Cerebellar cortex (tissue), 1 donor: ENCODE results near the gene MEX3A.
"Not testable (repeated sequence)": the region's sequence is repeated elsewhere in the genome, so short reads cannot be mapped to it uniquely, and the experiment has no call there.

Experiments
- DNase-seq: peaks from one replicate; pipeline ENCODE4 v3.0.0-alpha.2; 2015; ENCODE audit warnings: low spot score

Gene MEX3A, protein sequence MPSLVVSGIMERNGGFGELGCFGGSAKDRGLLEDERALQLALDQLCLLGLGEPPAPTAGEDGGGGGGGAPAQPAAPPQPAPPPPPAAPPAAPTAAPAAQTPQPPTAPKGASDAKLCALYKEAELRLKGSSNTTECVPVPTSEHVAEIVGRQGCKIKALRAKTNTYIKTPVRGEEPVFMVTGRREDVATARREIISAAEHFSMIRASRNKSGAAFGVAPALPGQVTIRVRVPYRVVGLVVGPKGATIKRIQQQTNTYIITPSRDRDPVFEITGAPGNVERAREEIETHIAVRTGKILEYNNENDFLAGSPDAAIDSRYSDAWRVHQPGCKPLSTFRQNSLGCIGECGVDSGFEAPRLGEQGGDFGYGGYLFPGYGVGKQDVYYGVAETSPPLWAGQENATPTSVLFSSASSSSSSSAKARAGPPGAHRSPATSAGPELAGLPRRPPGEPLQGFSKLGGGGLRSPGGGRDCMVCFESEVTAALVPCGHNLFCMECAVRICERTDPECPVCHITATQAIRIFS

DNA sequence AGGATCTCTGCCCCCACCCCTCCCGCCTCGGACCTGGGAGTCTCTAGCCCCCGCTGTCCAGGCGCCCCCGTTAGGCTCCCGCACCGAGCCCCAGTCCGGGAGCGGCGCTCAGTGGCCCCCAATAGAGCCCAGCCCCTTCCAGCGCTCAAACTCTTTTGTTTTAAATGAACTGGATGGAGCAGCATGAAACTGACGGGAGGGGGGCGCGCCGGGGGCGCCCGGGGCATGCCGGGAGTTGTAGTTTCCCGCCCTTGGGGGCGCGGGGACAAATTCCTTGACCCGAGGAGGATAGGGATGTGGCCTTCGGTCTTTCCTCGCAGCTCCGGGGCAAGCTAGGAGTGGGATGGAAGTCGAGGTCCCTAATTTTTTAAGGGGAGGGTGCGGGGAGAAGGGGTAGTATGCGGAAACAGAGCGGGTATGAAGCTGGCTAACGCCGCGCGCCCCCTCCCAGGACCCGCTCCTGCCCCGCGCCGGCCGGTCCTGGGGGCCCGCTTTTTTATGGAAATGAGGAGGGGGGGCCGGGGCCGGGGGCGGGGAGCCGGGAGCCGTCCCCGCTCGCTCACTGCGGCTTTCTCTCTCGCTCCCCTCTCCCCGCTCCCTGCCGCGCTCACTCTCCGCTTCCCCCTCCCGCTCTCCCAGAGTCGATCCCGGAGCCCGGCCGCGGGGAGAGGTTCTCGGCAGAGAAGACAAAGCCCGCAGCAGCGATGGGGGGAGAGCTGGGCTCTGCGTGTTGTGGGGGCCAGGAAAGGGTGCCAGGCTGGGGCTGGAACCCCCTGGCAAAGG lies at the start of gene MEX3A:
Gene MEX3A, minus strand, starts transcription at position 157 of the 783 bp plus-strand sequence. CDS start 467 bp downstream, outside the sequence.
- peak; percentile 85 for DNase-seq

DNA sequence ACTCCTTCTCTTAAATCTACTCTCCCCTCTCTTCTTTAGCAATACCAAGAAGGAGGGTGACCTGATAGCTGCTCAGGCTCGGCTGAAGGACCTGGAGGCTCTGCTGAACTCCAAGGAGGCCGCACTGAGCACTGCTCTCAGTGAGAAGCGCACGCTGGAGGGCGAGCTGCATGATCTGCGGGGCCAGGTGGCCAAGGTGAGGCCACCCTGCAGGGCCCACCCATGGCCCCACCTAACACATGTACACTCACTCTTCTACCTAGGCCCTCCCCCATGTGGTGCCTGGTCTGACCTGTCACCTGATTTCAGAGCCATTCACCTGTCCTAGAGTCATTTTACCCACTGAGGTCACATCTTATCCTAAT lies 48.3 kb upstream of the MEX3A start:
- no peak for DNase-seq

DNA sequence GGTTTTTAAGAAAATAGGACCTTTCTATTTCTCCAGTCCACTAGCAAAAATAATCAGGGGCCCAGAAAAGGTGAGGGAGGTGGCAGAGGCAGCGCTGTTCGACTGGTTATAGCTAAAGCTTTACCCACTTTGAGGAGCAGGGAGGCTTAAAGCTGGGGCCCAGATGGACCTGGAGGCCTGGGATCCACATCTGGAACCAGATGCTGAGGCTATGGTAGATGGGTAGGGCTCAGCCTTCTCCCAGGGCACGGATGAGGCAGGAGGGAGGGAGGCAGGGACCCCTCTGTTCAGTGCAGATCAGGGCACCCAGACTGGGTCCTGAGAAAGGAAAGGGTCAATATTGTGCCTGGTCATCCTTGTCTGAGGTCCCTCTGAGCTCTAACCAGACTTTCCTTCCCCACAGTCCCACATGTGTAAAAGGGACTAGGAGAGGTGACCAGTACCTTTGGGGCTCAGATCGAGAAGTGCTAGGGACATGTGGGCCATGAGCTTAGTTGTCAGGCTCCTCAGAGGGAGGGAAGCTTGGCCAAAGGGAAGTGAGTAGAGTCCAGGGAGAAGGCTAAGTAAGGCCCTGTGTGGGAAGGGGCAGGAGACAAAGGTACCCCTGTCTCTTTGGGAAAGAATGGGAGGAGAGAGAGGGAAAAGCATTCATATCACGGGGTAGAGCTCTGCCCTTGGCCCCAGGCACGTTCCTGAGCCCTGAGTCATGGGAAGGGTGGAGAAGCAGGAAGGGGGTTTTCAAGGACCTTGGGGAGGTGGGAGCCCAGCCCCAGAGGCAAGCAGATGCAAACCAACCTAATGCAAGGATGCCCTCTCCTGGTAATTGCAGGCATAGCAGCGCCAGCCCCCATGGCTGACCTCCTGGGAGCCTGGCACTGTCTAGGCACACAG lies 47.7 kb upstream of the MEX3A start:
- peak; percentile 85 for DNase-seq

DNA sequence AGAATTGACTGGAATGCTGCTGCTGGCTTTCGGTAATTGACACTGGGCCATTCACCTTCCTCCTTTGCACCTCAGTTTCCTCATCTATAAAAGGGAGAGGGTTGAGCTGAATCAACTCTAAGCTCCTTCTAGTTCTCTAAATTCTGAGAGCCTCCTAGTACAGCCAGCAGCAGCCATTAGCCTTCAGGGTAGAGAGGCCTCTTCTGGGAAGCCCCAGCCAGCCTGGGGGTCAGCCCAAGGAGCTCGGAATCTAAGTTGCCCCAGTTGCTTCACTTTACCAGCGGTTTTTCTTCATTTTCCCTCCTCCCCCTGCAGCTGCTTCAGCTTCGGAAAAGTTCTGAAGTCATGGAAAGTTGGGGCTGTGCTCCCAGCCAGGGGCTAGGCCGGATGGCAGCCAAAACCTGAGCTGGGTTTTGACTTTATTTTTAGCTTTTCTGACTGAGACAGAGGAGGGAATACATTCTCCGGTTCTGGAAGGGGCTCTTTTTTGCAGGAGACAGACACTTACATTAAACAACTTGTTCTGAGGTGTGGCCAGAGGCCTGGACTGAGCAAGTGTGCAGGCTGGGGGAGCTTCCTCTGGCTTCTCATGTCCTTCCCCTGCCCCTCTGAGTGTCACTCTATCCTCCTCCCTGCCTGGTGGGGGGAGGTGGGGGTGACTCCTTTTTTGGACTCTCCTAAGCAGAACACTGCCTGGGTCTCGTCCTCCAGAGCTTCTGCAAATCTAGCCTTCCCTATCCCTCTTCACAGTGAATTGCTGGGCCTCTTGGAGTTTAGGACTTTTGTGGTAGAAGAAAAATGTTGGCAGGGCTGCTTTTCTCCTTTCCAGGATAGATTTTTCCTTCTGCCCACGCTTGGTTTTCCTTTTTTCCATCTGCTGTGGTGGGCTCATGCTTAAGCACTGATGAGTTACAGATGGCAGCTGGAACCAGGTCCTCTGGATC lies 46.7 kb upstream of the MEX3A start:
- DNase-seq, result no peak

DNA sequence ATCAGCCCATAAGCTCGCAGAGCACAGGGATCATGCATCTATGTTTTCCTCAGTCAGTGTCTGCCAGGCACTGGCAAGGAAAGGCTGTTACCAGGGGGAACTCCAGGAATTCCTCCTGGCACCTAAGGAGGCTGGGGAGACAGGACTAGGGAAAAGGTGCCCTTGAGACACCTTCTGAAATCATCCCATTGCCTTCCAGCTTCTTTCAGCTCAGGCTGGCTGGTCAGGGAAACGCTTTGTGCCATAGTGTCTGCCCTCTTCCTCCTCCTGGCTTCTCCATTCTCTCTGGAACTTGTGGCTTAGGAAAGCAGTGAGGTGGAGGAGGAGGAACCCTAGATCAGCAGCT lies 46.0 kb upstream of the MEX3A start:
- DNase-seq, result no peak

DNA sequence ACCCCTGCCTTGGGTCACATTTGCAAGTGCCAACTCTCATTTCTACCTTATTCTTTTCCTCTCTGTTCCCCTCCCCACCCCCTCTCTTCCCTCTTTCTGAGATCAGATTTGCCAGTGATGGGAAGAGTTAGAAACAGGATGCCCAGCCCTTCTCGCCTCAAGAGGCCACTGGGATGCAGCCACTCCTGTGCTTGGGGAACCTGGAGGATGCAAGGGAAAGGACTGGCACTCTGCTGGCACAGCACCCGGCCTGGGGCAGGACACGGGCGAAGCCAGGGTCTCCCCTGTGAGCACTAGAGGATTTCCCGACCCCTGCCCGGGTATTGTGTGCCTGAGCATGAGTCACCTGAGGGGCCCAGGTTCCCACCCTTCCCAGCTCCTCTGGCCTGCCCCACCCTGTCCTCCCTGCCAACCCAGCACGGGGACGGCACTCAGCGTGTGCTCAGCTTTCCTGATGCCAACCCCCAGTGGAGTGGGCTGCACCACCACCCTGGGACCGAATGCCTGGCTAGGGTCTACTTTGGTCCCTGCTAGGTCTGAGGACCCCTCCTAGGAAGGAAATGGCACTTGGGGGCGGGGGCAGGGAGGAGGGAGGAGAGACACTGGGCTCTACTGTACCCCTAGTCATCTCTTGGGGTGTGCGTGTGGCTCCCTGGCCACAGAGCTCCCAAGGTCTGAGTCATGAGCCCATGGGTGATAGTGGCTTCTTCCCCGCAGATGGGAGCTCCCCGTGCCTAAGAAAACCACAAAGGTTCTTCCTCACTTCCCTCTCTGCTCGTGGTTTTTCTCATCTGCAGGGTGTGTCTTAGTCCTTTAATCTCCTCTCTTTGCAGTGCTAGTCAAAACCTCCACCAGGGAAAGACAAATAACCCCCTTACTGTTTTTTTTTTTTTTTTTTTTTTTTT lies 44.6 kb upstream of the MEX3A start:
- no peak for DNase-seq

DNA sequence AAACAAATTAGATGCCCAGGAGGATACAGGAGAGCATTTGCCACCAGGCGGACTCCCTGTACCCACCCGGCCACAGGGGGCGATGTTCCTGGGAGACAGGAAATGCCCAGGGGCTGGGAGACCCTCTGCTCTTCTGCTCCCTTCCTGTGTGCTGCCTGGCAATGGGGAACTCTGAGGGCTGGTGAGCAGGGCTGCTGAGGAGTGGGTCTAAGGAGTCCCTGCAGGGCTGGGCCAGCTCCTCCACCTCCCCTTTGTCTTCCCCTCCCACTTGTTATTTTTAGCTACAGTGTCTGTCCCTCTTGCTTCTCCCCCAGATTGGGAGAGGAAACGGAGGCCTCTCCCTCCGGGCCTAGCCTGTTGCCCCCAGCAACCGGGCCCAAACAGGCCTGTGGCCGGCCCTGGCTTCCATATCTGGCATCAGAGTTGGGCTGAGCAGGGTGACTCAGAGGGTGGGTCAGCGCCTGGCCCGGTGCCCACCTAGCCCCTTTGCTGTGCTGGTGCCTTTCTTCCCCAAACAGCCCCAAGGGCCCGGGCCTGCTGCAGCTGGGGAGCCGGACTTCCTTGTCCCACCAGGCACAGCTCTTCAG lies 43.9 kb upstream of the MEX3A start:
- DNase-seq, result no peak

DNA sequence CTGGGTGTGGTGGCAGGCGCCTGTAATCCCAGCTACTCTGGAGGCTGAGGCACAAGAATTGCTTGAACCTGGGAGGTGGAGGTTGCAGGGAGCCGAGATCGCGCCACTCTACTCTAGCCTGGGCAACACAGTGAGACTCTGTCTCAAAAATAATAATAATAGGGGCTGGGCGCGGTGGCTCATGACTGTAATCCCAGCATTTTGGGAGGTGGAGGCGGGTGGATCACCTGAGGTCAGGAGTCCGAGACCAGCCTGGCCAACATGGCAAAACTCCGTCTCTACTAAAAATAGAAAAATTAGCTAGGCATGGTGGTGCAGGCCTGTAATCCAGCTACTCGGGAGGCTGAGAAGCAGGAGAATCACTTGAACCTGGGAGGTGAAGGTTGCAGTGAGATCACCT lies 43.3 kb upstream of the MEX3A start:
- DNase-seq, result not testable (repeated sequence)

DNA sequence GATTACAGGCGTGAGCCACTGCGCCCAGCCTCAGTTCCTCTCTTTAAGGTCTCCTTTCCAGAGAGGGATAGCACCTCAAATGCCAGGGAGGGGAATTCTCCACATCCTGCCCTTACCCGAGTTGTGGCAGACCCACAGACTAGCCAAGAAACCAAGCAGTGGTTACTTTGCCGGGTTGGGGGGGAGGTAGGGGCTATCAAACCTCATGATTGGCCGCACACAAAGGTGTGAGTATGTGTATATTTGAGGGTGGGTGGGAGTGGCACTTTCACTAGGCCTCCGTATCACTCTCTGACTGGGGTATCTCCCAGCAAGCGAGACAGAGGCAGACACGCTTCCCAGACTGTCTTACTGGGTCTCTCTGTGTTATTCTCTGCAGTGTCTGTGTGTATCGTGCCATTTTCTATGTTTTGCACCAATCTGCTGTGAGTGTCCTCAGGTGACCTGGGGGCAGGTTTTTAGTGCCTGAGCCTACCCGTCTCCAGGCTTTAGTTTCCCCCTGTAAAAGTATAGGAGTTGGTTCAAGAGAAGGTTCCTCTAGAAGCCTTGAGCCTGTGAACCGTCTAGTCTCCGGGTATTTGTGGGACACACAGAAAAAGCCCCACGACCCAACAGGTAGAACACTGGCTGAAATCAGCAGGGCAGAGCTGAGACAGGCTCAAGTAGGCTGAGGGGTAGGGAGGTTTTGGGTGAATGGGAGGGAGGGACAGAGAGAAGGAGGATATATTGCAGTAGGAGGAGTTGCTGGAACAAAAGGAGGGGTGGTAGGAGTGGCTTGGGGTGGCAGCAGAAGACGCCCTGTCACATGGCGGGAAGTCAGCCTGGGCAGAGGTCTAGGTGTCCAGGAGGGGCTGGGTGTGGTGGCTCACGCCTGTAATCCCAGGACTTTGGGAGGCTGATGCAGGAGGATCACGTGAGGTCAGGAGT lies 42.6 kb upstream of the MEX3A start:
- no peak for DNase-seq

DNA sequence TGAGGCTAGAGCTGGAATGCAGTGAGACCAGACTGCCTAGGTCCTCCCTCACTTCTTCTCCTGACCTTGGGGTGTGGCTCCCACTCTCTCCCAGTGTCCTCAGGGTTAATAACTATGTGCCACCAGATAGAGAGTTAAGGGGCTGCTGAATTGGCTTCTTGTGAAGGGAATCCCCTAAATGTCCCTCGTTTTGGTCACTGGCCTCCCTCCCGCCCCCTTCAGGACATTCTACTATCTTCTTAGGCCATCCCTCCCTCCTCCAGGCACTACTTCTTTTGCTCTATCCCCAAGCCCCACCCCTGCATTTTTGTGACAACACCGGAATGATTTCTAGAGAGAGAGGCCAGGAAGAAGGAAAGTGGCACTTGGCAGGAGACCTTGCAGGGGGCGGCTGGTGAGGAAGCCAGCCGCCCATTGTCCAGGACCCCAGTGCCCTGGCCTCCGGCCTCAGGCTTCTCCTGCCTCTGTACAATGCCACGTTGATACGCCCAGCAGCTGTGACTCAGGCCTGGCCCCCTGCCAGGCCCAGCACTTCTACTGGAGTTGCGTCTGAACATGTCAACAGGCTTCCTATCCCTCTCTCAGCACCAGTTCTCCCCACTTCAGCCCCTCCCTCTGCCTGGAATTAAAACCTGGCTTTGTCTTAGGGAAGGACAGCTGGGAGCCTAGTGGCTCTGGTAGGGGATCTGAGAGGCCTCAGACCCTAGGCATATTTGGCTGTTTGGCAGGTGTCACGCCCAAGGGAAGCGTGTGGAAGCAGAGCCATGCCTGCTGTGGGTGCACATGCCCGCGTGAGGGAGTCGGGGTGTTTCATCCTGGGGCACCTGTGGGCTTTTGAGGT lies 41.3 kb upstream of the MEX3A start:
- peak; percentile 69 for DNase-seq

DNA sequence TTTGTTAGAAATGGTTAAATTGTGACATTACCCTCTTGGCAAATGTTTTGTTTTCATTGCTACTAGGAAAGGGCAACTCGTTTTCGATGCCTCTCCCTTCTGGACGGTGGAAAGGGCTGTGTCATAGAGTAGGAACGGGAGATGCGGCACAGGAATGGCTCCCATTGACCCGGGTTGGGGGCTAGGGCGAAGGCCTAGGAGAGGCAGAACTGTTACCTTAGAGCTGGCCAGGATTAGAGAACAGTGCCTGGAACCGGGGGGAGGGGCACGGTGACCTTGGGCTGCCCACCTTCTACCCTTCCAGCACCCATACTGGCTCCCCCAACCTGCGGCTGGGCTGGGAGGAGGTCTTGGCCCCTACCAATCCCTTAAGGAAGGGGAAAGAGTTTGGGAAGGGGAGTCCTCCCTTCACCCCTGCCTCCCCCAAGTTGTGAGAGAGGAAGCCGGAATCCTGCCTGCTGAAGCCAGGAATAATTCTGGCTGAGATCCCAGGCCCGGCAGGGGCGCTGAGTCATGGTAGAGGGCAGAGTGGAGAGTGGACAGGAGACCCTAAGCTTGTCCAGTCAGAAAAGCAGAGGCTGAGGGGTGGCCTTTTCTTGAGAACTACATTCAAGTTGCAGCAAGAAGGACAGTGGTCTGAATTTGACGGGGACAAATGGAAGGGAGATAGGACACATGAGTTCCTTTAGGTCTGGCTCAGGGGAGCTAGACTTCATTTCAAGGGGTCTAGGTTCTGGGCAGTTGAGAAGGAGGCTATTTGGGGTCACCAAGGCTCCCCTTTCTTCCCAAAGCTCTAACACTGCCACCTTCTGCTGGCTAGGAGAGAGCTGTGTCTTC lies 40.5 kb upstream of the MEX3A start:
- DNase-seq, result peak; percentile 74

DNA sequence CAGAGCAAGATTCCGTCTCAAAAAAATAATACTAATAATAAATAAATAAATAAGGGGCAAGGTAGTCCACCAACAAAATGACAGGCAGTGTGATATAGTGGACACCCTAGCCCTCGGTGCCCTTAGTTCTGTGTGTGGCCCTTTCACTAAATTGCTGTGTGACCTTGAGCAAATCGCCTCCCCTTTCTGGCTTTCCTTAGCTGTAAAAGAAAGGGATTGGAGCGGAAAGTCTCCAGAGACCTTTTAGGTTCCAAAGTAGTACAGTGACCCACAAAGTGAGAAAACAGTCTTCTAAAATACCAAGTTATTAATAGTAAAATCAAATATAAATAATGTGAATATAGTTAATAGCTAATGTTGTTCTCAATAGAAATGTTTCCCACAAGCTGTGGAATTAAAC lies 39.8 kb upstream of the MEX3A start:
- DNase-seq, result no peak

DNA sequence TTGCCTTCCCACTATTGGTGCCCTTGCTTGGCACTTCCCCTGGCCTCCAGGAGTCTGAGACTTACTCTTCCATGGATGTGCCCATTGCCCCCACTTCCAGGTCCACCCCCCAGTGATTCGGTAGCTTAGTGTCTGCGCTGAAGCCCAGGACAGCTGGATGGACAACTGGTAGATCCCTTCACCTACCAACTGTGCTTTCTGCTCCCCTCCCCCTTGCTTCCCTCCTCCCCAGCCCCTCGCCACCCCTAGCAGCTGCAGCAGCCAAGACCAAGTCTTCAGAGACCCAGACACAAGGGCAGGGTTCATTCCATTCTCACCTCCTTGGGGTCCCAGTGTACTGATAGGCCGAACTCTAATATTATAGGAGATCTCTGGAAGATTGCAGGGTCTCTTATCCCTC lies 39.2 kb upstream of the MEX3A start:
- no peak for DNase-seq

DNA sequence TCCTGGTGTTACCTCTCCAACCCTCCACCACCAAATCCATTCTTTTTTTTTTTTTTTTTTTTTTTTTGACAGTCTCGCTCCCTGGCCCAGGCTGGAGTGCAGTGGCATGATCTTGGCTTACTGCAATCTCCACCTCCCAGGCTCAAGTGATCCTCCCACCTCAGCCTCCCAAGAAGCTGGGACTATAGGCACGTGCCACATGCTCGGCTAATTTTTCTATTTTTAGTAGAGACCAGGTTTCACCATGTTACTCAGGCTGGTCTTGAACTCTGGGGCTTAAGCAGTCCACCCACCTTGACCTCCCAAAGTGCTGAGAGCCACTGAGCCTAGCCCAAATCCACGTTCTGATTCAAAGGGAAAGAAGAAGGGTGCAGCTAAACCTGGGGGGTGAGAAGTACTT lies 38.7 kb upstream of the MEX3A start:
- not testable (repeated sequence) for DNase-seq

DNA sequence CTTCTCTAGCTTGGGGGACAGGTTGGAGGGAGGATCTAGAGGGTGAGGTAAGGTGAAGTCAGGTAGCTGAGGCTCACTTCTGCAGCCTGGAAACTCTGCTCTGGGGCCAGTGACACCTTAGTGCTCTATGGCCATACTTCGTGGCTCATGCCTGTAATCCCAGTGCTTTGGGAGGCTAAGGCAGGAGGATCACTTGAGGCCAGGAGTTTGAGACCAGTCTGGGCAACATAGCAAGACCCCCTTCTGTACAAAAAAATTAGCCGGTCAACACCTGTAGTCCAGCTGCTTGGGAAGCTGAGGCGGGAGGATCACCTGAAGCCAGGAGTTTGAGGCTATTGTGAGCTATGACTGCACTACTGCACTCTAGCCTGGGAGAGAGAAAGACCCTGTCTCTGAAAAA lies 38.1 kb upstream of the MEX3A start:
- DNase-seq, result no peak

DNA sequence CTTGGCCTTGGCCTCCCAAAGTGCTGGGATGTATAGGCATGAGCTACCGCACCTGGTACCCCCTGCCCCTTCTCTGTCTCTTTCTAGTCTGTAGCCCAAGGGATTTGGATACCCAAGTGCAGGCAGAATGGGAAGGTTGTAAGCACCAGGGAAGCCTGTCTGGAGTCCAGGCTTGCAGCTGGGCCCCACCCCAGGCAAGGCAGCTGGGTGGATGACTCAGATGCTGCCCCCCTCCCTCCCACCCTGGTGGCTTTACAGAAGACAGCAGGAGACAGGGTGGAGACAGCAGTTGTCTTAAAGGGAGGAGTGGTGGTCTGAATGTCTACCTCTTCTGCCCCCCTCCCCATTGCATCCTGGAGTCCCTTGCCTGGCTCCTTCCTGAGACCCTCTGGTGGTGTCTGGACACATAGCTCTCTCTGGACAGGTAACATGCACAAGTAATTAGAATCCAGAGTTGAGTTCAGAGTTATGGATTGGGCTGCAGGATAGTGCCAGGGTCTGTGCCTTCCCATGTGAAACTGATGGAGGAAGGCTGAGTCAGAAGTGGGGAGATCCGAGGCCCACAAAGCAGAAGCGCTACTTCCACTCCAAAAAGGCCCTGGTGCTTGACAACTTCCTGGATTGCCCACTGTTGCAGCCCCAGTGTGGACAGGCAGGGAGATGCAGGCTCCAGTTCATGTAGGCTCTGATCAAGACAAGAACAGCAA lies 37.4 kb upstream of the MEX3A start:
- DNase-seq, result no peak
